Measurements from ENCODE around the gene GARIN5A. TPM values are rescaled to one million over a fixed set of nuclear protein-coding genes. Genes with fewer than 3 reads are reported as not detected.

GARIN5A gene
- total RNA-seq, 1 experiment from 2014 or later, result 0.84 TPM

DNA sequence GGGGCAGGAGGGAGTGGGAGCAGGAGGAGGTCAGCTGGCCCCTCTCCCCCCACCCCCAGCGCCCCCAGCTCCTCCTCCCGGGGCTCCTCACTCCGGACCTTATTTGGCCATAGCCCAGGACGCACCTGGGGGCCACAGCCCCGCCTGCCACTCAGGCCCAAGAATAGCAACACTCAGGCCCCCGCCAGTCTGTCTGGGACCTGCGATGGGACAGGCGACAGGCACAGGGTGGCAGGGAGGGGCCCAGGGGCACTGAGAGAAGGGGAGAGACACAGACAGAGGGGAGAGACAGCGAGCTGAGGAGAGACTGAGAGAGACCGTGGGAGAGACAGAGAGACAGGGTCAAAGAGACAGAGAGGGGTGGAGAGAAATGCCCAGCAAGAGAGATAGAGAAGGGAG lies 24.1 kb upstream of the GARIN5A start:
- ChIA-PET CTCF (no interaction called here), POLR2A (ENCODE audit: low non-redundant PET) (no interaction called here)
- Histone ChIP-seq H3K4me3 (ENCODE audit: low read depth, low read length, poor library complexity, severe bottlenecking) (no peak overlapping the region), H3K27ac (ENCODE audit: low read depth, low read length, poor library complexity, severe bottlenecking) (no peak overlapping the region), H3K27me3 (replicated peaks; ENCODE audit: insufficient read depth, low read depth, low read length, poor library complexity) (peaks cover 27% of the 10 kb centered on the region), H3K36me3 (ENCODE audit: insufficient read depth, low read length, poor library complexity, severe bottlenecking) (no peaks in the 10 kb centered on the region), H3K4me1 (ENCODE audit: insufficient read depth, low read length, poor library complexity, severe bottlenecking) (no peaks in the 10 kb centered on the region), H3K9me3 (ENCODE audit: low read depth, low read length, poor library complexity, severe bottlenecking) (no peaks in the 10 kb centered on the region)
- intact Hi-C loops (cut with micrococcal nuclease; ENCODE audit: unreplicated experiment), result no loop called here
- no peak for DNase-seq (ENCODE audit: low spot score)
- TF ChIP-seq, protein P1, sequence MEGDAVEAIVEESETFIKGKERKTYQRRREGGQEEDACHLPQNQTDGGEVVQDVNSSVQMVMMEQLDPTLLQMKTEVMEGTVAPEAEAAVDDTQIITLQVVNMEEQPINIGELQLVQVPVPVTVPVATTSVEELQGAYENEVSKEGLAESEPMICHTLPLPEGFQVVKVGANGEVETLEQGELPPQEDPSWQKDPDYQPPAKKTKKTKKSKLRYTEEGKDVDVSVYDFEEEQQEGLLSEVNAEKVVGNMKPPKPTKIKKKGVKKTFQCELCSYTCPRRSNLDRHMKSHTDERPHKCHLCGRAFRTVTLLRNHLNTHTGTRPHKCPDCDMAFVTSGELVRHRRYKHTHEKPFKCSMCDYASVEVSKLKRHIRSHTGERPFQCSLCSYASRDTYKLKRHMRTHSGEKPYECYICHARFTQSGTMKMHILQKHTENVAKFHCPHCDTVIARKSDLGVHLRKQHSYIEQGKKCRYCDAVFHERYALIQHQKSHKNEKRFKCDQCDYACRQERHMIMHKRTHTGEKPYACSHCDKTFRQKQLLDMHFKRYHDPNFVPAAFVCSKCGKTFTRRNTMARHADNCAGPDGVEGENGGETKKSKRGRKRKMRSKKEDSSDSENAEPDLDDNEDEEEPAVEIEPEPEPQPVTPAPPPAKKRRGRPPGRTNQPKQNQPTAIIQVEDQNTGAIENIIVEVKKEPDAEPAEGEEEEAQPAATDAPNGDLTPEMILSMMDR (conservative IDR thresholded peaks at IDR 0.05; ENCODE audit: low read depth, low read length), result no peak
- TF ChIP-seq EZH2 (IDR thresholded peaks at IDR 0.05; ENCODE audit: borderline replicate concordance, low read depth, low read length, poor library complexity, severe bottlenecking), result no peak
- no TSS peak for BruUV-seq (replicated peaks)

DNA sequence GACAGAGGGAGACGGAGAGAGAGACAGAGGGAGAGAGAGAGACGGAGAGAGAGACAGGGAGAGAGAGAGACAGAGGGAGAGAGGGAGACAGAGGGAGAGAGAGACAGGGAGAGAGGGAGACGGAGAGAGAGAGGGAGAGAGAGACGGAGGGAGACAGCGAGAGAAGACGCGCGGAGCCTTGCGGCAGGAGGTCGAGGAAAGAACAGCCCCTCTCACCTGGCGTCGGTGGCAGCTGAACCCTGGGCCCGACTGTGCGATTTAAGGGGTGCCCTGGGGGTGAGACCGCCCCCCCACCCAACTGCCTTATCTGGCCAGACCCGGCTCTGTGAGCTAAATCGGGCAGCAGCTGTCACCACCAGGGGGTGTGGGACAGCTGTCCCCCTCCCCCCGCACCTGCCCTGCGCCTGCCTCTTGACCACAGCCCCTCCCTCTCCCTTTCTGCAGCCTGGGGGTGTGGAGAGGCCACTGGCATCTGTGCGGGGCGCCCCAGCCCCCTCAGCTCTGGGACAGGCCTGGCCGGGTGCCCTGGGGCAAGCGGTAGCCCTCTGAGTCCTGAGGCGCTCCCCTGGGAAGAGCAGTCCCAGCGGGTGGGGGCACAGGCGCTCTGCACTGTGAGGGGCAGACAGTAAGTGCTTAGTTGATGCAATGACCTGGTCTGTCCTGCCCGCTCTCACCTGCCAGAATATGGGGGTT lies 23.6 kb upstream of the GARIN5A start:
- no peak overlapping the region for H3K4me3 ChIP-seq (ENCODE audit: low read depth, low read length, poor library complexity, severe bottlenecking)
- intact Hi-C loops (cut with micrococcal nuclease; ENCODE audit: unreplicated experiment), result no loop called here
- BruUV-seq (replicated peaks), result no TSS peak
- TF ChIP-seq EZH2 (IDR thresholded peaks at IDR 0.05; ENCODE audit: borderline replicate concordance, low read depth, low read length, poor library complexity, severe bottlenecking), result no peak
- TF ChIP-seq, protein P1 (conservative IDR thresholded peaks at IDR 0.05; ENCODE audit: low read depth, low read length), result no peak; the same call in 1 of the 2 replicates
- no peaks in the 10 kb centered on the region for H3K36me3 ChIP-seq (ENCODE audit: insufficient read depth, low read length, poor library complexity, severe bottlenecking)
- POLR2A ChIA-PET (ENCODE audit: low non-redundant PET), result no interaction called here
- peaks cover 29% of the 10 kb centered on the region for H3K27me3 ChIP-seq (replicated peaks; ENCODE audit: insufficient read depth, low read depth, low read length, poor library complexity)
- H3K9me3 ChIP-seq (ENCODE audit: low read depth, low read length, poor library complexity, severe bottlenecking), result no peaks in the 10 kb centered on the region
- CTCF ChIA-PET, result no interaction called here
- H3K4me1 ChIP-seq (ENCODE audit: insufficient read depth, low read length, poor library complexity, severe bottlenecking), result no peaks in the 10 kb centered on the region
- H3K27ac ChIP-seq (ENCODE audit: low read depth, low read length, poor library complexity, severe bottlenecking), result no peak overlapping the region
- no peak for DNase-seq (ENCODE audit: low spot score)

DNA sequence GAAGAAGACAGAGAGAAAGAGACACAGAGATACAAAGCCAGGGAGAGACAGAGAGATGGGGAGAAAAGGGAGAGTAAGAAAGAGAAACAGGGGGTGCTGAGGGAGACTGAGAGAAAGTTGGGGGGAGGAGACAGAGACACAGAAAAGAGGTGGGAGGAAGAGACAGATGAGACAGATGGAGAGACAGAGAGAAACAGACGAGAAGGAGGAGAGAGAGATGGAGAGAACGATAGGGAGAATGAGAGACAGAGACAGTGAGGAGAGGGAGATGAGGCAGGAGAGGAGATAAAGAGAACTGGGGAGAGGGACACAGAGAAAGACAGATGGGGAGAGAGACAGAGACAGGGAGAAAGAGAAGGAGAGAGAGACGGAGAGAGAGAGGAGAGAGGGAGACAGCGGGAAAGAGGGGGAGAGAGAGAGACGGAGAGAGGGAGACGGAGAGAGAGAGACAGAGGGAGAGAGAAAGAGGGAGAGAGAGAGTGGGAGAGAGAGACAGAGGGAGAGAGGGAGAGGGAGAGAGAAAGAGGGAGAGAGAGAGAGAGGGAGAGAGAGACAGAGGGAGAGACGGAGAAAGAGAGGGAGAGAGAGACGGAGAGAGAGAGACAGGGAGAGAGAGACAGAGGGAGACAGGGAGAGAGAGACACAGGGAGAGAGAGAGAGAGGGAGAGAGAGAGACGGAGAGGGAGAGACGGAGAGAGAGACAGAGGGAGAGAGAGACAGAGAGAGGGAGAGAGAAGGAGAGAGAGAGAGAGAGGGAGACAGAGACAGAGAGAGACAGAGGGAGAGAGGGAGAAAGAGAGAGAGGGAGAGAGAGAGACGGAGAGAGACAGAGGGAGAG lies 21.8 kb upstream of the GARIN5A start:
- Histone ChIP-seq H3K36me3 (ENCODE audit: insufficient read depth, low read length, poor library complexity, severe bottlenecking) (no peaks in the 10 kb centered on the region), H3K4me3 (ENCODE audit: low read depth, low read length, poor library complexity, severe bottlenecking) (no peak overlapping the region), H3K9me3 (ENCODE audit: low read depth, low read length, poor library complexity, severe bottlenecking) (no peaks in the 10 kb centered on the region), H3K4me1 (ENCODE audit: insufficient read depth, low read length, poor library complexity, severe bottlenecking) (no peaks in the 10 kb centered on the region), H3K27me3 (replicated peaks; ENCODE audit: insufficient read depth, low read depth, low read length, poor library complexity) (peaks cover 43% of the 10 kb centered on the region), H3K27ac (ENCODE audit: low read depth, low read length, poor library complexity, severe bottlenecking) (no peak overlapping the region)
- BruUV-seq (replicated peaks), result no TSS peak
- no peak for TF ChIP-seq EZH2 (IDR thresholded peaks at IDR 0.05; ENCODE audit: borderline replicate concordance, low read depth, low read length, poor library complexity, severe bottlenecking)
- TF ChIP-seq, protein P1 (conservative IDR thresholded peaks at IDR 0.05; ENCODE audit: low read depth, low read length), result no peak
- ChIA-PET CTCF (no interaction called here), POLR2A (ENCODE audit: low non-redundant PET) (no interaction called here)
- intact Hi-C loops (cut with micrococcal nuclease; ENCODE audit: unreplicated experiment), result no loop called here
- no peak for DNase-seq (ENCODE audit: low spot score)
